Kidney (tissue), 14 donors: ENCODE data around the gene ZSCAN10. TPM values are rescaled to one million over a fixed set of nuclear protein-coding genes. Genes with fewer than 3 reads are reported as not detected.

Experiments used
- DNase-seq, 5 donors: peaks; one replicate each; pipeline ENCODE4 v3.0.0-alpha.2; 2013 to 2020
- FAIRE-seq: peaks from 2 replicates; lab custom pipeline; 2012; peaks lifted over from hg19 to GRCh38; lab: Jason Lieb, UNC
- H3K27ac ChIP-seq, 2 donors: one replicate each; pipeline ENCODE4 v1.7.0; 2013; ENCODE audit warnings: low read depth in 2 of 2, low read length in 2 of 2, inconsistent platforms in 1 of 2
- H3K27me3 ChIP-seq: one replicate; pipeline ENCODE4 v1.7.1; 2013; ENCODE audit warnings: low read length, inconsistent platforms; ENCODE audit not compliant: control insufficient read depth, insufficient read depth
- H3K36me3 ChIP-seq, 3 donors: one replicate each; pipeline versions ENCODE4 v1.7.0 to v1.7.1; 2013; ENCODE audit warnings: low read length in 3 of 3, control low read depth in 1 of 3, inconsistent platforms in 1 of 3; ENCODE audit not compliant: insufficient read depth in 3 of 3, control insufficient read depth in 2 of 3
- H3K4me1 ChIP-seq, 3 donors: one replicate each; pipeline versions ENCODE4 v1.7.0 to v1.7.1; 2013; ENCODE audit warnings: low read length in 3 of 3, inconsistent platforms in 1 of 3, low read depth in 1 of 3; ENCODE audit not compliant: control insufficient read depth in 2 of 3, insufficient read depth in 2 of 3
- H3K4me3 ChIP-seq, 3 donors: one replicate each; pipeline versions ENCODE4 v1.7.0 to v1.8.1; 2013; ENCODE audit warnings: low read length in 3 of 3, control low read depth in 1 of 3, inconsistent platforms in 1 of 3
- H3K9ac ChIP-seq, 3 donors: one replicate each; pipeline versions ENCODE4 v1.7.0 to v1.7.1; 2013; ENCODE audit warnings: low read length in 3 of 3, control low read depth in 1 of 3, inconsistent platforms in 1 of 3
- H3K9me3 ChIP-seq, 3 donors: one replicate each; pipeline versions ENCODE4 v1.7.0 to v1.7.1; 2013; ENCODE audit warnings: low read length in 3 of 3, control low read depth in 1 of 3, inconsistent platforms in 1 of 3; ENCODE audit not compliant: control insufficient read depth in 2 of 3, insufficient read depth in 1 of 3
- intact Hi-C: fragments of 100-400 bp; cut with DNase I; formaldehyde crosslinking; loops from one replicate; pipeline ENCODE4 v1.11.1; 2022
- polyA plus RNA-seq: library from polyadenylated mRNA; stranded (reverse); fragments of 350-450 nt; fragmentation: Illumina TruSeq; extraction: RNeasy Lipid Tissue Mini Kit (QIAGEN cat#74804); gene quantifications from one replicate; pipeline ENCODE4 v1.2.3, GENCODE V29; 2014; ENCODE audit warnings: low read depth, low replicate concordance; ENCODE audit not compliant: insufficient read depth
- total RNA-seq: library from RNA; stranded (reverse); fragmentation: NEBNext Ultra II Directional; extraction: Animal tissue kit (Norgen Biotek cat#: 25700); gene quantifications from one replicate; pipeline ENCODE4 v1.2.1, GENCODE V29; 2021
- TF ChIP-seq, protein P1 (sequence below): IDR thresholded peaks from 3 replicates; pipeline ENCODE4 v1.5.1; 2012; ENCODE audit warnings: mild to moderate bottlenecking, moderate library complexity, borderline replicate concordance; ENCODE audit not compliant: insufficient read depth; ENCODE audit errors: extremely low read depth
- donor health status: control.
- donor health status: control.
- donor health status: control.
- donor health status: control.
- donor health status: control.
- donor health status: DM: yes; HTN: yes; CAD: no.
- donor health status: Normal renal cell carcinoma (clear cell type).

Gene ZSCAN10
- total and polyA plus RNA-seq, 2 donors from 2014 or later, result not detected

GRCh38 chr16:3042376-3042775 is 56.7 kb downstream of the ZSCAN10 start:
- Histone ChIP-seq H3K9ac (no peak overlapping the region), H3K36me3 (no peaks in the 10 kb centered on the region), H3K27ac (no peak overlapping the region), H3K4me1 (peaks cover 0 to 7% (median 0%) of the 10 kb centered on the region in 3 donors), H3K27me3 (peaks cover 24% of the 10 kb centered on the region), H3K9me3 (no peaks in the 10 kb centered on the region), H3K4me3 (no peak overlapping the region)
- TF ChIP-seq, protein P1, sequence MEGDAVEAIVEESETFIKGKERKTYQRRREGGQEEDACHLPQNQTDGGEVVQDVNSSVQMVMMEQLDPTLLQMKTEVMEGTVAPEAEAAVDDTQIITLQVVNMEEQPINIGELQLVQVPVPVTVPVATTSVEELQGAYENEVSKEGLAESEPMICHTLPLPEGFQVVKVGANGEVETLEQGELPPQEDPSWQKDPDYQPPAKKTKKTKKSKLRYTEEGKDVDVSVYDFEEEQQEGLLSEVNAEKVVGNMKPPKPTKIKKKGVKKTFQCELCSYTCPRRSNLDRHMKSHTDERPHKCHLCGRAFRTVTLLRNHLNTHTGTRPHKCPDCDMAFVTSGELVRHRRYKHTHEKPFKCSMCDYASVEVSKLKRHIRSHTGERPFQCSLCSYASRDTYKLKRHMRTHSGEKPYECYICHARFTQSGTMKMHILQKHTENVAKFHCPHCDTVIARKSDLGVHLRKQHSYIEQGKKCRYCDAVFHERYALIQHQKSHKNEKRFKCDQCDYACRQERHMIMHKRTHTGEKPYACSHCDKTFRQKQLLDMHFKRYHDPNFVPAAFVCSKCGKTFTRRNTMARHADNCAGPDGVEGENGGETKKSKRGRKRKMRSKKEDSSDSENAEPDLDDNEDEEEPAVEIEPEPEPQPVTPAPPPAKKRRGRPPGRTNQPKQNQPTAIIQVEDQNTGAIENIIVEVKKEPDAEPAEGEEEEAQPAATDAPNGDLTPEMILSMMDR, result no peak
- intact Hi-C loops, result no loop called here
- FAIRE-seq, result no peak
- no peak for DNase-seq

GRCh38 chr16:3038896-3039295 is 60.2 kb downstream of the ZSCAN10 start:
- Histone ChIP-seq H3K36me3 (no peaks in the 10 kb centered on the region), H3K9ac (no peak overlapping the region), H3K27ac (no peak overlapping the region), H3K27me3 (peaks cover 20% of the 10 kb centered on the region), H3K4me3 (no peak overlapping the region), H3K9me3 (no peaks in the 10 kb centered on the region), H3K4me1 (no peaks in the 10 kb centered on the region)
- DNase-seq (no peak), FAIRE-seq (no peak)
- intact Hi-C loops, result no loop called here
- TF ChIP-seq, protein P1, result no peak

Other genes with a start within 250 kb of the ZSCAN10 start
- gene PRSS22, start 241.1 kb downstream of the ZSCAN10 start, total RNA-seq, result 30.8 TPM
- gene PRSS22, start 241.1 kb downstream of the ZSCAN10 start, polyA plus RNA-seq, result 11.0 TPM
- 31.3 TPM for gene FLYWCH2, start 216.1 kb downstream of the ZSCAN10 start, total RNA-seq
- gene FLYWCH2, start 216.1 kb downstream of the ZSCAN10 start, polyA plus RNA-seq, result 52.5 TPM
- gene FLYWCH1, start 187.4 kb downstream of the ZSCAN10 start, total RNA-seq, result 36.8 TPM
- 24.5 TPM for gene FLYWCH1, start 187.4 kb downstream of the ZSCAN10 start, polyA plus RNA-seq
- gene KREMEN2, start 135.0 kb downstream of the ZSCAN10 start, total RNA-seq, result not detected
- not detected for gene KREMEN2, start 135.0 kb downstream of the ZSCAN10 start, polyA plus RNA-seq
- 5.9 TPM for gene PAQR4, start 129.9 kb downstream of the ZSCAN10 start, total RNA-seq
- gene PAQR4, start 129.9 kb downstream of the ZSCAN10 start, polyA plus RNA-seq, result 3.5 TPM
- 2.2 TPM for gene PKMYT1, start 118.8 kb downstream of the ZSCAN10 start, total RNA-seq
- 0.97 TPM for gene PKMYT1, start 118.8 kb downstream of the ZSCAN10 start, polyA plus RNA-seq
- gene CLDN9, start 86.4 kb downstream of the ZSCAN10 start, total RNA-seq, result 0.60 TPM
- not detected for gene CLDN9, start 86.4 kb downstream of the ZSCAN10 start, polyA plus RNA-seq
- 0.47 TPM for gene CLDN6, start 81.1 kb downstream of the ZSCAN10 start, total RNA-seq
- gene CLDN6, start 81.1 kb downstream of the ZSCAN10 start, polyA plus RNA-seq, result not detected
- 114 TPM for gene TNFRSF12A, start 78.9 kb downstream of the ZSCAN10 start, total RNA-seq
- gene TNFRSF12A, start 78.9 kb downstream of the ZSCAN10 start, polyA plus RNA-seq, result 87.3 TPM
- gene HCFC1R1, start 75.4 kb downstream of the ZSCAN10 start, total RNA-seq, result 61.3 TPM
- 332 TPM for gene HCFC1R1, start 75.4 kb downstream of the ZSCAN10 start, polyA plus RNA-seq
- gene THOC6, start 75.3 kb downstream of the ZSCAN10 start, total RNA-seq, result 26.1 TPM
- 21.2 TPM for gene THOC6, start 75.3 kb downstream of the ZSCAN10 start, polyA plus RNA-seq
- gene BICDL2, start 62.4 kb downstream of the ZSCAN10 start, total RNA-seq, result 12.1 TPM
- gene BICDL2, start 62.4 kb downstream of the ZSCAN10 start, polyA plus RNA-seq, result 2.9 TPM
- gene MMP25, start 52.7 kb downstream of the ZSCAN10 start, total RNA-seq, result 1.7 TPM
- 0.65 TPM for gene MMP25, start 52.7 kb downstream of the ZSCAN10 start, polyA plus RNA-seq
- 181 TPM for gene IL32, start 33.7 kb downstream of the ZSCAN10 start, total RNA-seq
- gene IL32, start 33.7 kb downstream of the ZSCAN10 start, polyA plus RNA-seq, result 495 TPM
- 12.7 TPM for gene ZNF205, start 13.3 kb upstream of the ZSCAN10 start, total RNA-seq
- gene ZNF205, start 13.3 kb upstream of the ZSCAN10 start, polyA plus RNA-seq, result 14.1 TPM
- gene ZNF213, start 35.7 kb upstream of the ZSCAN10 start, total RNA-seq, result 12.5 TPM
- gene ZNF213, start 35.7 kb upstream of the ZSCAN10 start, polyA plus RNA-seq, result 5.6 TPM
- not detected for gene OR1F1, start 88.9 kb upstream of the ZSCAN10 start, total RNA-seq
- gene OR1F1, start 88.9 kb upstream of the ZSCAN10 start, polyA plus RNA-seq, result not detected
- 9.6 TPM for gene ZNF200, start 135.9 kb upstream of the ZSCAN10 start, total RNA-seq
- 3.3 TPM for gene ZNF200, start 135.9 kb upstream of the ZSCAN10 start, polyA plus RNA-seq
- gene MEFV, start 157.3 kb upstream of the ZSCAN10 start, total RNA-seq, result 4.1 TPM
- not detected for gene MEFV, start 157.3 kb upstream of the ZSCAN10 start, polyA plus RNA-seq
- 29.7 TPM for gene ZNF263, start 184.2 kb upstream of the ZSCAN10 start, total RNA-seq
- gene ZNF263, start 184.2 kb upstream of the ZSCAN10 start, polyA plus RNA-seq, result 14.6 TPM
- 7.5 TPM for gene TIGD7, start 206.1 kb upstream of the ZSCAN10 start, total RNA-seq
- 4.2 TPM for gene TIGD7, start 206.1 kb upstream of the ZSCAN10 start, polyA plus RNA-seq
- 41.3 TPM for gene ZNF75A, start 206.2 kb upstream of the ZSCAN10 start, total RNA-seq
- gene ZNF75A, start 206.2 kb upstream of the ZSCAN10 start, polyA plus RNA-seq, result 14.3 TPM